Cardiac fibroblast (primary cell): ENCODE measurements around the gene CHD5.

Source experiments
- DNase-seq, 2 donors: peaks; one replicate each; pipeline versions ENCODE4 v3.0.0 to v3.0.0-alpha.2; 2010; ENCODE audit warnings: low read depth in 2 of 2
- H3K4me3 ChIP-seq, 2 donors: replicated peaks in 1 of 2; 1 replicate in 1 of 2; 2 replicates in 1 of 2; pipeline ENCODE4 v1.5.1; 2011; ENCODE audit warnings: low read depth in 2 of 2, low read length in 2 of 2, mild to moderate bottlenecking in 2 of 2, moderate library complexity in 1 of 2
- CTCF ChIP-seq: IDR thresholded peaks from one replicate; pipeline ENCODE4 v1.5.1; 2011; ENCODE audit warnings: low read depth, mild to moderate bottlenecking, low read length, inconsistent platforms

Gene CHD5

GRCh38 chr1:6145864-6146410, 34.2 kb downstream of the CHD5 start:
- no peak for TF ChIP-seq CTCF
- DNase-seq: no peak
- H3K4me3 ChIP-seq: no peak overlapping the region

- TF ChIP-seq CTCF: no peak
- H3K4me3 ChIP-seq: no peak overlapping the region
- DNase-seq: no peak
These were observed 34.7 kb downstream of the CHD5 start for GRCh38 chr1:6145396-6145750.

GRCh38 chr1:6144647-6145395, 35.3 kb downstream of the CHD5 start:
- no peak overlapping the region for H3K4me3 ChIP-seq
- DNase-seq: no peak
- no peak for TF ChIP-seq CTCF

- no peak overlapping the region for H3K4me3 ChIP-seq
- DNase-seq: no peak
- TF ChIP-seq CTCF: no peak
These were observed 35.9 kb downstream of the CHD5 start for GRCh38 chr1:6144175-6144574.

- no peak for TF ChIP-seq CTCF
- DNase-seq: no peak
- H3K4me3 ChIP-seq: no peak overlapping the region
These were observed 36.7 kb downstream of the CHD5 start for GRCh38 chr1:6143395-6143794.

- H3K4me3 ChIP-seq: no peak overlapping the region
- no peak for DNase-seq
- no peak for TF ChIP-seq CTCF
These were observed 37.4 kb downstream of the CHD5 start for GRCh38 chr1:6142734-6143133.
